HG03457 (cell line): ENCODE measurements around the gene LRRC8B.
"Not testable (repeated sequence)": the region's sequence is repeated elsewhere in the genome, so short reads cannot be mapped to it uniquely, and the experiment has no call there.

Experiments used
- ATAC-seq: cut with Tn5 transposase; IDR thresholded peaks from one replicate; pipeline ENCODE4 v1.9.1; 2021; ENCODE audit warnings: moderate number of reproducible peaks; ENCODE audit not compliant: unreplicated experiment

LRRC8B gene

GRCh38 chr1:89523572-89524368, 859 bp upstream of the LRRC8B start:
- ATAC-seq, result peak; percentile 16

- ATAC-seq, result peak; percentile 29
These were observed 683 bp downstream of the LRRC8B start for GRCh38 chr1:89525169-89525855.

GRCh38 chr1:89527256-89527655, 2.6 kb downstream of the LRRC8B start:
- ATAC-seq, result no peak

- no peak for ATAC-seq
These were observed 3.2 kb downstream of the LRRC8B start for GRCh38 chr1:89527750-89528381.

- no peak for ATAC-seq
These were observed 3.8 kb downstream of the LRRC8B start for GRCh38 chr1:89528382-89528780.

GRCh38 chr1:89529196-89529595, 4.6 kb downstream of the LRRC8B start:
- ATAC-seq, result no peak

GRCh38 chr1:89530444-89531089, 5.9 kb downstream of the LRRC8B start:
- no peak for ATAC-seq

- no peak for ATAC-seq
These were observed 7.0 kb downstream of the LRRC8B start for GRCh38 chr1:89531480-89532139.

GRCh38 chr1:89532228-89532627, 7.6 kb downstream of the LRRC8B start:
- no peak for ATAC-seq

- no peak for ATAC-seq
These were observed 8.2 kb downstream of the LRRC8B start for GRCh38 chr1:89532866-89533265.

GRCh38 chr1:89535537-89535936, 10.9 kb downstream of the LRRC8B start:
- ATAC-seq, result no peak

- no peak for ATAC-seq
These were observed 12.1 kb downstream of the LRRC8B start for GRCh38 chr1:89536555-89537341.

- no peak for ATAC-seq
These were observed 13.7 kb downstream of the LRRC8B start for GRCh38 chr1:89538361-89538760.

- ATAC-seq, result no peak
These were observed 14.5 kb downstream of the LRRC8B start for GRCh38 chr1:89539128-89539527.

GRCh38 chr1:89540406-89540970, 15.9 kb downstream of the LRRC8B start:
- no peak for ATAC-seq

GRCh38 chr1:89542345-89542744, 17.7 kb downstream of the LRRC8B start:
- no peak for ATAC-seq

- not testable (repeated sequence) for ATAC-seq
These were observed 19.0 kb downstream of the LRRC8B start for GRCh38 chr1:89543632-89544031.

GRCh38 chr1:89545264-89546038, 20.8 kb downstream of the LRRC8B start:
- no peak for ATAC-seq
